Activated effector memory CD4-positive, alpha-beta T cell treated with Interleukin-2 at 50 U/mL for 16 hours (primary cell): ENCODE data around the gene RPIA.

Source experiments
- DNase-seq: peaks from one replicate; pipeline ENCODE4 v3.0.0-alpha.2; 2020

Gene RPIA

GRCh38 chr2:88686320-88686719, 5.2 kb upstream of the RPIA start:
- no peak for DNase-seq

GRCh38 chr2:88687384-88687783, 4.1 kb upstream of the RPIA start:
- DNase-seq: no peak

- no peak for DNase-seq
These were observed 708 bp upstream of the RPIA start for GRCh38 chr2:88690591-88691338.

GRCh38 chr2:88692187-88692586, 714 bp downstream of the RPIA start:
- peak; percentile 5 for DNase-seq

GRCh38 chr2:88693911-88694414, 2.5 kb downstream of the RPIA start:
- no peak for DNase-seq

- no peak for DNase-seq
These were observed 5.1 kb downstream of the RPIA start for GRCh38 chr2:88696611-88697010.

- DNase-seq: no peak
These were observed 6.0 kb downstream of the RPIA start for GRCh38 chr2:88697370-88698026.

GRCh38 chr2:88698027-88698413, 6.5 kb downstream of the RPIA start:
- no peak for DNase-seq

- DNase-seq: no peak
These were observed 7.2 kb downstream of the RPIA start for GRCh38 chr2:88698498-88699233.

GRCh38 chr2:88707003-88707402, 15.5 kb downstream of the RPIA start:
- DNase-seq: no peak

GRCh38 chr2:88709181-88709631, 17.7 kb downstream of the RPIA start:
- DNase-seq: no peak

- DNase-seq: no peak
These were observed 19.8 kb downstream of the RPIA start for GRCh38 chr2:88711289-88711688.

- DNase-seq: no peak
These were observed 20.4 kb downstream of the RPIA start for GRCh38 chr2:88711897-88712296.

- no peak for DNase-seq
These were observed 21.9 kb downstream of the RPIA start for GRCh38 chr2:88713408-88713807.

GRCh38 chr2:88714667-88715066, 23.2 kb downstream of the RPIA start:
- DNase-seq: no peak

GRCh38 chr2:88720399-88720798, 28.9 kb downstream of the RPIA start:
- no peak for DNase-seq

- no peak for DNase-seq
These were observed 29.8 kb downstream of the RPIA start for GRCh38 chr2:88721268-88721667.

GRCh38 chr2:88724643-88725332, 33.3 kb downstream of the RPIA start:
- no peak for DNase-seq

- DNase-seq: no peak
These were observed 37.7 kb downstream of the RPIA start for GRCh38 chr2:88729061-88729745.

GRCh38 chr2:88733155-88733902, 41.9 kb downstream of the RPIA start:
- DNase-seq: no peak

GRCh38 chr2:88735133-88735532, 43.7 kb downstream of the RPIA start:
- no peak for DNase-seq

- DNase-seq: no peak
These were observed 44.4 kb downstream of the RPIA start for GRCh38 chr2:88735853-88736252.
